GM23248 (cell line): Measurements from ENCODE around the gene CAMK2B. TPM values are rescaled to one million over a fixed set of nuclear protein-coding genes. Genes with fewer than 3 reads are reported as not detected.

ENCODE experiments used
- DNase-seq: peaks from one replicate; pipeline ENCODE4 v3.0.0-alpha.2; 2015
- H2AFZ ChIP-seq: fragments of 200-600 bp; sonication (generic); 2 replicates; pipeline ENCODE4 v1.6.1; 2016; ENCODE audit warnings: antibody characterized with exemption
- H3F3A ChIP-seq: fragments of 200-600 bp; sonication (generic); 2 replicates; pipeline ENCODE4 v1.6.1; 2016; ENCODE audit warnings: mild to moderate bottlenecking, antibody characterized with exemption, mixed run types; ENCODE audit not compliant: insufficient read depth
- H3K27ac ChIP-seq: fragments of 200-600 bp; sonication (generic); 2 replicates; pipeline ENCODE4 v1.5.1; 2016; ENCODE audit warnings: mild to moderate bottlenecking
- H3K27me3 ChIP-seq: fragments of 200-600 bp; sonication (generic); replicated peaks from 2 replicates; pipeline ENCODE4 v1.6.1; 2016; ENCODE audit warnings: mild to moderate bottlenecking; ENCODE audit not compliant: insufficient read depth
- H3K36me3 ChIP-seq: fragments of 200-600 bp; sonication (generic); 2 replicates; pipeline ENCODE4 v1.6.1; 2016; ENCODE audit warnings: low read depth, mild to moderate bottlenecking
- H3K4me1 ChIP-seq: fragments of 200-600 bp; sonication (generic); 2 replicates; pipeline ENCODE4 v1.6.1; 2016; ENCODE audit warnings: mild to moderate bottlenecking; ENCODE audit not compliant: insufficient read depth
- H3K4me2 ChIP-seq: fragments of 200-600 bp; sonication (generic); one replicate; pipeline ENCODE4 v1.6.1; 2016; ENCODE audit warnings: mild to moderate bottlenecking; ENCODE audit not compliant: unreplicated experiment
- H3K4me3 ChIP-seq: fragments of 200-600 bp; sonication (generic); 2 replicates; pipeline ENCODE4 v1.5.1; 2016; ENCODE audit warnings: mild to moderate bottlenecking
- H3K79me2 ChIP-seq: fragments of 200-600 bp; sonication (generic); 2 replicates; pipeline ENCODE4 v1.6.1; 2016; ENCODE audit warnings: mild to moderate bottlenecking; ENCODE audit not compliant: insufficient read depth
- H3K9ac ChIP-seq: fragments of 200-600 bp; sonication (generic); 2 replicates; pipeline ENCODE4 v1.6.1; 2016; ENCODE audit warnings: mild to moderate bottlenecking
- H3K9me2 ChIP-seq: fragments of 200-600 bp; sonication (generic); 2 replicates; pipeline ENCODE4 v1.6.1; 2016; ENCODE audit warnings: mixed run types, mild to moderate bottlenecking, moderate library complexity; ENCODE audit not compliant: insufficient read depth
- H3K9me3 ChIP-seq: fragments of 200-600 bp; sonication (generic); one replicate; pipeline ENCODE4 v1.6.1; 2017; ENCODE audit warnings: low read depth
- H4K20me1 ChIP-seq: fragments of 200-600 bp; sonication (generic); 2 replicates; pipeline ENCODE4 v1.6.0; 2016; ENCODE audit not compliant: insufficient read depth
- EZH2 ChIP-seq: fragments of 200-600 bp; sonication (generic); IDR thresholded peaks from 2 replicates; pipeline ENCODE4 v1.6.1; 2018; ENCODE audit warnings: antibody characterized with exemption, mild to moderate bottlenecking; ENCODE audit not compliant: insufficient read depth, poor library complexity, severe bottlenecking
- EZH2phosphoT487 ChIP-seq: fragments of 200-600 bp; sonication (generic); IDR thresholded peaks from 2 replicates; pipeline ENCODE4 v1.6.1; 2018; ENCODE audit warnings: antibody characterized with exemption, moderate library complexity, mild to moderate bottlenecking, low read depth; ENCODE audit not compliant: insufficient read depth
- WGBS, 2 experiments: methylation state at CpG; one replicate each; pipeline ENCODE4 v1.1.6; 2015 to 2017; ENCODE audit warnings: low lambda C conversion rate in 2 of 2, low coverage in 1 of 2; ENCODE audit errors: missing lambda C conversion rate in 2 of 2; 5-methylcytosine and 5-hydroxymethylcytosine counted together
- in situ Hi-C: fragments of 300-500 bp; cut with MboI; formaldehyde crosslinking; loops from 2 replicates; pipeline ENCODE4 v1.15.0; 2020
- polyA plus RNA-seq: library from polyadenylated mRNA; unstranded; fragments of >200 nt; fragmentation: Nextera tagmentation; extraction: Ambion mirVana; gene quantifications from 2 replicates; pipeline ENCODE4 v1.2.1, GENCODE V29; 2016
- total RNA-seq: library from RNA; depleted of rRNA; stranded (reverse); fragments of >200 nt; shearing (Covaris generic); gene quantifications from 2 replicates; pipeline ENCODE4 v1.2.3, GENCODE V29; 2014

The CAMK2B gene
- total and polyA plus RNA-seq, 2 experiments from 2014 or later: 0.78 to 2.5 TPM

GRCh38 chr7:44251269-44251668, 74.1 kb downstream of the CAMK2B start:
- in situ Hi-C loops: no loop called here
- H4K20me1 ChIP-seq: no peaks in the 10 kb centered on the region
- no peak overlapping the region for H3K4me2 ChIP-seq
- no peaks in the 10 kb centered on the region for H3K9me3 ChIP-seq
- no peaks in the 10 kb centered on the region for H3K27me3 ChIP-seq
- H3K9me2 ChIP-seq: no peaks in the 10 kb centered on the region
- WGBS, 2 experiments: 80 to 88% methylated on average over 7 to 10 of the region's 10 CpGs
- no peaks in the 10 kb centered on the region for H3K4me1 ChIP-seq
- no peak overlapping the region for H3K4me3 ChIP-seq
- no peaks in the 10 kb centered on the region for H3K36me3 ChIP-seq
- no peak overlapping the region for H3K27ac ChIP-seq
- DNase-seq: no peak
- H3K9ac ChIP-seq: no peak overlapping the region
- H3F3A ChIP-seq: no peaks in the 10 kb centered on the region
- H3K79me2 ChIP-seq: no peaks in the 10 kb centered on the region
- no peak overlapping the region for H2AFZ ChIP-seq
- TF ChIP-seq EZH2phosphoT487: no peak
- TF ChIP-seq EZH2: no peak

- DNase-seq: no peak
- H3K9me2 ChIP-seq: no peaks in the 10 kb centered on the region
- no peak overlapping the region for H3K27ac ChIP-seq
- in situ Hi-C loops: loop anchor here (5.0 kb wide), 1 partner anchor 228 kb away; no protein-coding TSS in a partner anchor
- H2AFZ ChIP-seq: no peak overlapping the region
- H3K36me3 ChIP-seq: no peaks in the 10 kb centered on the region
- H4K20me1 ChIP-seq: no peaks in the 10 kb centered on the region
- no peak overlapping the region for H3K4me2 ChIP-seq
- no peaks in the 10 kb centered on the region for H3K79me2 ChIP-seq
- H3K9ac ChIP-seq: no peak overlapping the region
- H3K4me1 ChIP-seq: no peaks in the 10 kb centered on the region
- TF ChIP-seq EZH2phosphoT487 (no peak), EZH2 (no peak)
- no peaks in the 10 kb centered on the region for H3F3A ChIP-seq
- 76 to 85% methylated on average over 15 of the region's 15 CpGs for WGBS, 2 experiments
- H3K27me3 ChIP-seq: no peaks in the 10 kb centered on the region
- H3K9me3 ChIP-seq: no peaks in the 10 kb centered on the region
- H3K4me3 ChIP-seq: no peak overlapping the region
These were observed 75.7 kb downstream of the CAMK2B start for GRCh38 chr7:44249639-44250234.

DNA sequence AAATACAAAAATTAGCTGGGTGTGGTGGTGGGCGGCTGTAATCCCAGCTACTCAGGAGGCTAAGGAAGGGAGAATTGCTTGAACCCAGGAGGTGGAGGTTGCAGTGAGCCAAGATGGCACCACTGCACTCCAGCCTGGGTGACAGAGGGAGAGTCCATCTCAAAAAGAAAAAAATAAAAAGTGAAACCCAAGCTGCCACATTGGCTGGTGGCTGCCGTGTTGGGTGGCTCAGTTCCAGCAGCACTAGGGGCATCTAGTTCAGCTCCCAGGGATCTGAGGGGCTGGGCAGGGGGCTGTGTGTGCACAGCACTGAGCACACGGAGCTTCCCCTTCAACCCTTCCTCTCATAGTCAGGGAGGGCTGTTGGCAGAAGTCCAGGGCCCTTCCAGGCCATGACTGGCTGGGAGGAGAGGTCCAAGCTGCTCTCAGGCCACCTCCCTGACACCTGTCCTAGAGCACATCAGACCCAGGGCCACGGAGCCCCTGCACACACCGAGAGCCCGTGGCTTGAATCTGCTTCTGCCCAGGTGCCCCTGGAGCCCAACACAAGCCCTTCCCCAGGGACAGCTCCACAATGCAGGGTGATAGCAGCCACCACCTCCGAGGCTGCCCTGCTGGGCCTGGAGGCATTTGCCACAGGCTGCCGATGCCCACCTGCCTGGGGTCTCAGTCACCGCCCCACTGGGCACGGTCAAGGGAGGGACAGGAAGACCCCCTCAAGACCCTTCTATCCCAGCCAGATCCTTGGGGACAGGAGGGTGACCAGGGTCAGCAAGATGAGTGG, 77.3 kb downstream of the CAMK2B start:
- no peaks in the 10 kb centered on the region for H3K79me2 ChIP-seq
- no peaks in the 10 kb centered on the region for H3K36me3 ChIP-seq
- H3K4me1 ChIP-seq: no peaks in the 10 kb centered on the region
- no peaks in the 10 kb centered on the region for H3F3A ChIP-seq
- no peak overlapping the region for H3K9ac ChIP-seq
- in situ Hi-C loops: loop anchor here (5.0 kb wide), 1 partner anchor 229 kb away; no protein-coding TSS in a partner anchor
- no peak for TF ChIP-seq EZH2
- no peak for TF ChIP-seq EZH2phosphoT487
- H2AFZ ChIP-seq: no peak overlapping the region
- H3K9me2 ChIP-seq: no peaks in the 10 kb centered on the region
- no peaks in the 10 kb centered on the region for H4K20me1 ChIP-seq
- DNase-seq: no peak
- no peak overlapping the region for H3K4me2 ChIP-seq
- H3K4me3 ChIP-seq: no peak overlapping the region
- H3K27me3 ChIP-seq: no peaks in the 10 kb centered on the region
- H3K27ac ChIP-seq: no peak overlapping the region
- no peaks in the 10 kb centered on the region for H3K9me3 ChIP-seq
- 72 to 73% methylated on average over 10 of the region's 10 CpGs for WGBS, 2 experiments

DNA sequence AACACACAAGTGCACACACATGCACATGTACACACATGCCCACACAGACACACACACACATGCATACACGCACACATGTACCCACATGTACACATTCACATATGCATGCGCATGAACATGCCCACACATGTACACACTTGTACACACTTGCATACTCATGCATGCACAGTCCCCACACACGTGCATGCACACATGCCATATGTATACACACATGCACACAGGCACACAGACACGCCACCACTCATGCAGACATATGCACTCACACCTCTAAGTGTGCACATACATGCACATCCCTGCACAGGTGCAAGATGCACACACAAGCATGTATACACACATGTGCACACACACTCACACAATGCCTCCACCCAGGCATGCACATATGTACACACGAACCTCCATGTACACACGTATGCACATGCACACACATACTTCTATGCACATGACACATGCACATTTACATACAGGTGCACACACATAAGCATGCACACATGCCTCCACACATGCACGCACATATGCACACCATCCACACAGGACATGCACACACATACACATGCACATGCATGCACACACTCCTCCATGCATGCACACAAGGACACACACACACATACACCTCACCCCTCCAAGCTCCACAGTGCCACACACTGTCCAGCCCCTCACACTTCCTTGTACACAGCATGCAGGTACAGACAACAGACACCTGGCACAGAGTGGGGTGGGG, 78.8 kb downstream of the CAMK2B start:
- Histone ChIP-seq H3K4me2 (no peak overlapping the region), H4K20me1 (no peaks in the 10 kb centered on the region), H3K4me1 (no peaks in the 10 kb centered on the region), H3K9ac (no peak overlapping the region), H2AFZ (no peak overlapping the region), H3K27ac (no peak overlapping the region), H3K9me3 (no peaks in the 10 kb centered on the region), H3K4me3 (no peak overlapping the region), H3K9me2 (no peaks in the 10 kb centered on the region), H3K27me3 (no peaks in the 10 kb centered on the region), H3F3A (no peaks in the 10 kb centered on the region), H3K36me3 (no peaks in the 10 kb centered on the region), H3K79me2 (no peaks in the 10 kb centered on the region)
- 74 to 76% methylated on average over 7 of the region's 7 CpGs for WGBS, 2 experiments
- no peak for DNase-seq
- in situ Hi-C loops: loop anchor here (5.0 kb wide), 1 partner anchor 231 kb away; no protein-coding TSS in a partner anchor
- no peak for TF ChIP-seq EZH2phosphoT487
- TF ChIP-seq EZH2: no peak
